ENCODE data around the gene TASOR2. TPM values are rescaled to one million over a fixed set of nuclear protein-coding genes. Genes with fewer than 3 reads are reported as not detected.

Gene TASOR2
- total and polyA plus RNA-seq, 12 donors, result 7.0 to 45.6 (median 32.2) TPM

- Histone ChIP-seq H3K36me3 (no peaks in the 10 kb centered on the region), H3K4me3 (peak within 1 kb of the TSS; percentile 66 to 99 (median 96)), H3K27ac (peak within 1 kb of the TSS; percentile 50 to 86 (median 80)), H3K9me3 (no peaks in the 10 kb centered on the region), H3K27me3 (no peaks in the 10 kb centered on the region), H3K4me1 (peaks cover 0 to 34% (median 16%) of the 10 kb centered on the region in 9 donors)
- TF ChIP-seq, protein P1, sequence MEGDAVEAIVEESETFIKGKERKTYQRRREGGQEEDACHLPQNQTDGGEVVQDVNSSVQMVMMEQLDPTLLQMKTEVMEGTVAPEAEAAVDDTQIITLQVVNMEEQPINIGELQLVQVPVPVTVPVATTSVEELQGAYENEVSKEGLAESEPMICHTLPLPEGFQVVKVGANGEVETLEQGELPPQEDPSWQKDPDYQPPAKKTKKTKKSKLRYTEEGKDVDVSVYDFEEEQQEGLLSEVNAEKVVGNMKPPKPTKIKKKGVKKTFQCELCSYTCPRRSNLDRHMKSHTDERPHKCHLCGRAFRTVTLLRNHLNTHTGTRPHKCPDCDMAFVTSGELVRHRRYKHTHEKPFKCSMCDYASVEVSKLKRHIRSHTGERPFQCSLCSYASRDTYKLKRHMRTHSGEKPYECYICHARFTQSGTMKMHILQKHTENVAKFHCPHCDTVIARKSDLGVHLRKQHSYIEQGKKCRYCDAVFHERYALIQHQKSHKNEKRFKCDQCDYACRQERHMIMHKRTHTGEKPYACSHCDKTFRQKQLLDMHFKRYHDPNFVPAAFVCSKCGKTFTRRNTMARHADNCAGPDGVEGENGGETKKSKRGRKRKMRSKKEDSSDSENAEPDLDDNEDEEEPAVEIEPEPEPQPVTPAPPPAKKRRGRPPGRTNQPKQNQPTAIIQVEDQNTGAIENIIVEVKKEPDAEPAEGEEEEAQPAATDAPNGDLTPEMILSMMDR (IDR thresholded peaks at IDR 0.05), result peak in 1 of 9 donors; percentile 8
- peak; percentile 73 to 84 for DNase-seq
- WGBS, 2 donors, result 0% methylated on average over 73 to 112 of the region's 112 CpGs
- intact Hi-C loops (cut with DNase I), result no loop called here
- peak; percentile 94 to 98 (median 96) for ATAC-seq
Observed at GRCh38 chr10:5666008-5666840, 18.4 kb upstream of the TASOR2 start, which contains the start of gene ASB13. Gene ASB13, minus strand, starts transcription at chr10:5666595. Its CDS starts 44 bp downstream, at chr10:5666551.

DNA sequence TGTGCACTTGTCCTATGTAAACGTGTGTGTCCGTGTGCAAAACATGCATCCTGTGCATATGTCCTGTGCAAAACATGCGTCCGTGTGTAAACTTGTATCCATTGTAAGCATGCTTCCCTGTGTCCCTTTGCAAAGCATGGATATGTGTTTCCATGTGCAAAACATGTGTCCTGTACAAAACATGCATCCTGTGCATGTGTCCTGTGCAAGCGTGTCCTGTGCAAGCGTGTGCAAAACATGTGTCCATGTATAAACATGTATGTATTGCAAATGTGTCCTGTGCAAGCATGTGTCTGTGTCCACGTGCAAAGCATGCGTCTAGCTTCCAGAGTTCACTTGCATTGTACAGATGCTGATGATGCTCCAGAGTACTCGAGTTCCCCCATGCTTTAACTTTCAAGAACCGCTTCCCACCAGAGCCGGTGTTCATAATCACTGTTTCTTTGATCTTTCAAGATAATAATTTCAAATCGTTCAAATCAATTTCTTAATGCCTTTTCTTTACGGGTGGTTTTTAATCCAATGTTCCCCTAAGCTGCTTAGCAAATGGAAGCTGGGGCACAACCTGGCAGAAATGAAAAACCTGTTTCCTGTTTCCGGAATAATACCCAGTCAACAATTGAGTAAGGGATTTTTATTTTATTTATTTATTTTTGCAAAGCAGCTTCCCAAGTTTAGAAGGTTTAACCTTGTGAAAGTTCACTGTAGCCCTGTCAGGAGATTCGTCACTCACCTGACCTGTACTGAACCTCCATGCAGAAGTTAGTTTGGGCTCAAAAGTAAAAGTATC is 17.6 kb upstream of the TASOR2 start:
- DNase-seq (no peak), ATAC-seq (peak in 2 of 8 donors; percentile 8 to 12)
- H3K36me3 ChIP-seq, result no peaks in the 10 kb centered on the region
- no peaks in the 10 kb centered on the region for H3K27me3 ChIP-seq
- H3K27ac ChIP-seq, result peak overlapping the region in 2 of 10 donors; percentile 76 to 81
- intact Hi-C loops (cut with DNase I), result no loop called here
- peak overlapping the region in 9 of 10 donors; percentile 77 to 99 (median 96) for H3K4me3 ChIP-seq
- peaks cover 0 to 34% (median 16%) of the 10 kb centered on the region in 9 donors for H3K4me1 ChIP-seq
- H3K9me3 ChIP-seq, result peaks cover 0 to under 1% (median 0%) of the 10 kb centered on the region in 11 donors
- 43 to 46% methylated on average over 15 of the region's 15 CpGs for WGBS, 2 donors
- TF ChIP-seq, protein P1 (IDR thresholded peaks at IDR 0.05), result no peak

- TF ChIP-seq, protein P1 (IDR thresholded peaks at IDR 0.05), result no peak
- intact Hi-C loops (cut with DNase I), result no loop called here
- Histone ChIP-seq H3K4me3 (no peak overlapping the region), H3K36me3 (no peaks in the 10 kb centered on the region), H3K4me1 (peaks cover 0 to 29% (median 16%) of the 10 kb centered on the region in 9 donors), H3K27me3 (no peaks in the 10 kb centered on the region), H3K27ac (no peak overlapping the region), H3K9me3 (peaks cover 0 to 12% (median 0%) of the 10 kb centered on the region in 11 donors)
- DNase-seq (no peak), ATAC-seq (no peak)
- WGBS, 2 donors, result 84 to 93% methylated on average over 4 of the region's 4 CpGs
Observed at GRCh38 chr10:5668429-5668828, 16.2 kb upstream of the TASOR2 start.

DNA sequence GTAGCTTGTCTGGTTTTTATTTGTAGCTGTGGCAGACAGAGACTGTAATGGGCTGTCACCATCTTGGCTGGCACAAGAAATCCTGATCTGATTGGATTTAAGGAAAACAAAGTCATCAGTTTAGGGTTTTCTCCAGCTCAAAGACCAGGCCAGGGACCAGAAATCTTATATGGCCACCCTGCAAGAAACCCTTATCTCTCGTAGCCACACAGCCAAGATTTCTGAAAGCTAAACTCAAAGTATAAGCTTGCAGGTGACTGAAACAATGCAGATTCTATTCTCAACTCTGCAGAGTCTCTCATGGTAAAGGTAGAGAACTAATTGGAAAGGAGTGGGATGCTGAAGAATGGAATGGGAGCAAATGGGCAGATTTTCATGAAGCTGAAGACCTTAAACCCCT is 15.0 kb upstream of the TASOR2 start:
- intact Hi-C loops (cut with DNase I), result no loop called here
- peaks cover 0 to 24% (median 0%) of the 10 kb centered on the region in 11 donors for H3K9me3 ChIP-seq
- H3K4me3 ChIP-seq, result no peak overlapping the region
- peaks cover 0 to 21% (median 16%) of the 10 kb centered on the region in 9 donors for H3K4me1 ChIP-seq
- 83 to 95% methylated on average over 1 of the region's 1 CpG for WGBS, 2 donors
- no peak for ATAC-seq
- no peak for DNase-seq
- no peaks in the 10 kb centered on the region for H3K36me3 ChIP-seq
- no peak overlapping the region for H3K27ac ChIP-seq
- H3K27me3 ChIP-seq, result no peaks in the 10 kb centered on the region
- TF ChIP-seq, protein P1 (IDR thresholded peaks at IDR 0.05), result no peak

Data from heart right ventricle (tissue), 16 donors.